Astrocyte (in vitro differentiated cells and primary cell): Measurements from ENCODE around the gene AK1. TPM values are rescaled to one million over a fixed set of nuclear protein-coding genes. Genes with fewer than 3 reads are reported as not detected.

Source experiments
- DNase-seq: peaks from one replicate; pipeline ENCODE4 v3.0.0-alpha.2; 2010; ENCODE audit warnings: low read depth
- FAIRE-seq: peaks from 2 replicates; lab custom pipeline; 2011; peaks lifted over from hg19 to GRCh38; lab: Jason Lieb, UNC
- H2AFZ ChIP-seq: 2 replicates; pipeline ENCODE4 v1.6.0; 2012; ENCODE audit warnings: low read depth, low read length, inconsistent platforms
- H3K27ac ChIP-seq: 2 replicates; pipeline ENCODE4 v1.5.1; 2011; ENCODE audit warnings: low read depth, low read length, inconsistent platforms
- H3K27me3 ChIP-seq: 2 replicates; pipeline ENCODE4 v1.6.0; 2011; ENCODE audit warnings: low read length, inconsistent platforms; ENCODE audit not compliant: insufficient read depth
- H3K36me3 ChIP-seq: 2 replicates; pipeline ENCODE4 v1.5.1; 2011; ENCODE audit warnings: low read length, inconsistent platforms; ENCODE audit not compliant: insufficient read depth
- H3K4me1 ChIP-seq: 2 replicates; pipeline ENCODE4 v1.5.1; 2011; ENCODE audit warnings: low read length, inconsistent platforms; ENCODE audit not compliant: insufficient read depth
- H3K4me2 ChIP-seq: 2 replicates; pipeline ENCODE4 v1.6.0; 2012; ENCODE audit warnings: low read length, inconsistent platforms
- H3K4me3 ChIP-seq: 2 replicates; pipeline ENCODE4 v1.5.1; 2011; ENCODE audit warnings: low read depth, mild to moderate bottlenecking, low read length, inconsistent platforms; ENCODE audit not compliant: insufficient read depth
- H3K79me2 ChIP-seq: 2 replicates; pipeline ENCODE4 v1.6.0; 2012; ENCODE audit warnings: mild to moderate bottlenecking, low read length, inconsistent platforms; ENCODE audit not compliant: insufficient read depth
- H3K9ac ChIP-seq: 2 replicates; pipeline ENCODE4 v1.6.0; 2012; ENCODE audit warnings: mild to moderate bottlenecking, low read length, inconsistent platforms
- H3K9me3 ChIP-seq: 2 replicates; pipeline ENCODE4 v1.5.1; 2012; ENCODE audit warnings: low read depth, mild to moderate bottlenecking, low read length, inconsistent platforms; ENCODE audit not compliant: insufficient read depth
- H4K20me1 ChIP-seq: 2 replicates; pipeline ENCODE4 v1.6.0; 2012; ENCODE audit warnings: low read length, inconsistent platforms; ENCODE audit not compliant: insufficient read depth
- H3K27ac Mint-ChIP-seq: one replicate; pipeline ENCODE4 v1.8.0; 2021; ENCODE audit warnings: mild to moderate bottlenecking, mixed read lengths; ENCODE audit not compliant: unreplicated experiment
- H3K27me3 Mint-ChIP-seq: one replicate; pipeline ENCODE4 v1.8.0; 2021; ENCODE audit warnings: low read depth, mixed read lengths; ENCODE audit not compliant: unreplicated experiment
- H3K36me3 Mint-ChIP-seq: one replicate; pipeline ENCODE4 v1.8.0; 2021; ENCODE audit warnings: low read depth, mixed read lengths; ENCODE audit not compliant: unreplicated experiment
- H3K4me1 Mint-ChIP-seq: one replicate; pipeline ENCODE4 v1.8.0; 2021; ENCODE audit warnings: low read depth, mixed read lengths; ENCODE audit not compliant: unreplicated experiment
- H3K4me3 Mint-ChIP-seq: one replicate; pipeline ENCODE4 v1.8.0; 2021; ENCODE audit warnings: mild to moderate bottlenecking, moderate library complexity, mixed read lengths; ENCODE audit not compliant: unreplicated experiment
- H3K9me3 Mint-ChIP-seq: one replicate; pipeline ENCODE4 v1.8.0; 2021; ENCODE audit warnings: mild to moderate bottlenecking, mixed read lengths; ENCODE audit not compliant: unreplicated experiment
- EZH2 ChIP-seq: IDR thresholded peaks from 2 replicates; pipeline ENCODE4 v1.6.1; 2012; ENCODE audit warnings: mild to moderate bottlenecking, low read length, inconsistent platforms; ENCODE audit not compliant: insufficient read depth
- total RNA-seq: library from RNA; stranded (reverse); gene quantifications from 2 replicates; pipeline ENCODE4 v1.2.1, GENCODE V29; 2021
- TF ChIP-seq, protein P1 (sequence below): IDR thresholded peaks from 2 replicates; pipeline ENCODE4 v1.5.1; 2011; ENCODE audit warnings: low read depth, mild to moderate bottlenecking, inconsistent platforms, low read length, moderate library complexity; ENCODE audit not compliant: insufficient read depth

AK1 gene
- total RNA-seq, 1 donor from 2014 or later, result 78.0 TPM

- Histone ChIP-seq H3K27me3 (no peaks in the 10 kb centered on the region), H3K79me2 (no peaks in the 10 kb centered on the region), H3K9me3 (no peaks in the 10 kb centered on the region), H3K4me1 (peaks cover 5% of the 10 kb centered on the region), H4K20me1 (peaks cover 25% of the 10 kb centered on the region), H3K36me3 (peaks cover 15% of the 10 kb centered on the region), H3K9ac (no peak overlapping the region), H3K27ac (no peak overlapping the region), H3K4me2 (no peak overlapping the region), H2AFZ (no peak overlapping the region), H3K4me3 (no peak overlapping the region)
- FAIRE-seq (no peak), DNase-seq (no peak)
- Mint-ChIP-seq H3K27ac (peak overlapping the region; percentile 41), H3K4me1 (peaks cover 13% of the 10 kb centered on the region), H3K9me3 (no peaks in the 10 kb centered on the region), H3K27me3 (no peaks in the 10 kb centered on the region), H3K4me3 (no peak overlapping the region), H3K36me3 (peaks cover 15% of the 10 kb centered on the region)
- TF ChIP-seq, protein P1, sequence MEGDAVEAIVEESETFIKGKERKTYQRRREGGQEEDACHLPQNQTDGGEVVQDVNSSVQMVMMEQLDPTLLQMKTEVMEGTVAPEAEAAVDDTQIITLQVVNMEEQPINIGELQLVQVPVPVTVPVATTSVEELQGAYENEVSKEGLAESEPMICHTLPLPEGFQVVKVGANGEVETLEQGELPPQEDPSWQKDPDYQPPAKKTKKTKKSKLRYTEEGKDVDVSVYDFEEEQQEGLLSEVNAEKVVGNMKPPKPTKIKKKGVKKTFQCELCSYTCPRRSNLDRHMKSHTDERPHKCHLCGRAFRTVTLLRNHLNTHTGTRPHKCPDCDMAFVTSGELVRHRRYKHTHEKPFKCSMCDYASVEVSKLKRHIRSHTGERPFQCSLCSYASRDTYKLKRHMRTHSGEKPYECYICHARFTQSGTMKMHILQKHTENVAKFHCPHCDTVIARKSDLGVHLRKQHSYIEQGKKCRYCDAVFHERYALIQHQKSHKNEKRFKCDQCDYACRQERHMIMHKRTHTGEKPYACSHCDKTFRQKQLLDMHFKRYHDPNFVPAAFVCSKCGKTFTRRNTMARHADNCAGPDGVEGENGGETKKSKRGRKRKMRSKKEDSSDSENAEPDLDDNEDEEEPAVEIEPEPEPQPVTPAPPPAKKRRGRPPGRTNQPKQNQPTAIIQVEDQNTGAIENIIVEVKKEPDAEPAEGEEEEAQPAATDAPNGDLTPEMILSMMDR, result no peak
Measured at GRCh38 chr9:127886401-127886972, 9.0 kb upstream of the AK1 start.

GRCh38 chr9:127885508-127886281, 8.2 kb upstream of the AK1 start:
- Mint-ChIP-seq H3K27me3 (no peaks in the 10 kb centered on the region), H3K27ac (no peak overlapping the region), H3K4me3 (no peak overlapping the region), H3K9me3 (no peaks in the 10 kb centered on the region), H3K36me3 (peaks cover 12% of the 10 kb centered on the region), H3K4me1 (peaks cover 13% of the 10 kb centered on the region)
- H3K4me1 ChIP-seq, result peaks cover 5% of the 10 kb centered on the region
- H3K9me3 ChIP-seq, result no peaks in the 10 kb centered on the region
- no peaks in the 10 kb centered on the region for H3K27me3 ChIP-seq
- DNase-seq (no peak), FAIRE-seq (no peak)
- peaks cover 11% of the 10 kb centered on the region for H3K36me3 ChIP-seq
- no peak overlapping the region for H2AFZ ChIP-seq
- no peaks in the 10 kb centered on the region for H3K79me2 ChIP-seq
- H3K9ac ChIP-seq, result no peak overlapping the region
- no peak for TF ChIP-seq EZH2
- TF ChIP-seq, protein P1, result no peak
- peaks cover 20% of the 10 kb centered on the region for H4K20me1 ChIP-seq
- no peak overlapping the region for H3K4me3 ChIP-seq
- H3K4me2 ChIP-seq, result no peak overlapping the region
- no peak overlapping the region for H3K27ac ChIP-seq

- no peak overlapping the region for H3K4me2 ChIP-seq
- no peak overlapping the region for H3K27ac Mint-ChIP-seq
- no peak overlapping the region for H3K4me3 ChIP-seq
- no peak overlapping the region for H3K27ac ChIP-seq
- peaks cover 11% of the 10 kb centered on the region for H3K36me3 ChIP-seq
- H3K4me3 Mint-ChIP-seq, result peak overlapping the region; percentile 27
- no peak overlapping the region for H2AFZ ChIP-seq
- no peaks in the 10 kb centered on the region for H3K27me3 Mint-ChIP-seq
- no peak for FAIRE-seq
- H3K27me3 ChIP-seq, result no peaks in the 10 kb centered on the region
- peaks cover 8% of the 10 kb centered on the region for H3K36me3 Mint-ChIP-seq
- H3K9ac ChIP-seq, result no peak overlapping the region
- peaks cover 5% of the 10 kb centered on the region for H3K4me1 ChIP-seq
- no peaks in the 10 kb centered on the region for H3K79me2 ChIP-seq
- DNase-seq, result no peak
- H4K20me1 ChIP-seq, result peaks cover 20% of the 10 kb centered on the region
- no peak for TF ChIP-seq EZH2
- TF ChIP-seq, protein P1, result no peak
- peaks cover 13% of the 10 kb centered on the region for H3K4me1 Mint-ChIP-seq
- no peaks in the 10 kb centered on the region for H3K9me3 ChIP-seq
- no peaks in the 10 kb centered on the region for H3K9me3 Mint-ChIP-seq
Measured at GRCh38 chr9:127884976-127885490, 7.6 kb upstream of the AK1 start.
